Esophagus squamous epithelium (tissue), 5 donors: ENCODE data around the gene LSM4. TPM values are rescaled to one million over a fixed set of nuclear protein-coding genes. Genes with fewer than 3 reads are reported as not detected.
A peak's percentile ranks its signal among the peaks of the same experiment; 100 is the strongest.

Experiments
- DNase-seq: peaks from one replicate; lab custom pipeline; 2025; lab: John Stamatoyannopoulos, UW
- H3K27ac ChIP-seq, 4 donors: fragments of 200-600 bp; sonication (generic); one replicate each; pipeline ENCODE4 v1.5.1; 2016 to 2019; ENCODE audit warnings: mild to moderate bottlenecking in 1 of 4
- H3K27me3 ChIP-seq, 4 donors: fragments of 200-600 bp; sonication (generic); 1 replicate in 3 of 4; 2 replicates in 1 of 4; pipeline versions ENCODE4 v1.5.1 to v1.6.0; 2017 to 2021; ENCODE audit warnings: antibody characterized with exemption in 1 of 4
- H3K36me3 ChIP-seq, 3 donors: fragments of 200-600 bp; sonication (generic); one replicate each; pipeline ENCODE4 v1.5.1; 2016 to 2019
- H3K4me1 ChIP-seq, 3 donors: fragments of 200-600 bp; sonication (generic); one replicate each; pipeline ENCODE4 v1.5.1; 2017 to 2019
- H3K4me3 ChIP-seq, 4 donors: fragments of 200-600 bp; sonication (generic); 1 replicate in 3 of 4; 2 replicates in 1 of 4; pipeline ENCODE4 v1.5.1; 2016 to 2019; ENCODE audit warnings: mild to moderate bottlenecking in 2 of 4, moderate library complexity in 1 of 4
- H3K9me3 ChIP-seq, 3 donors: fragments of 200-600 bp; sonication (generic); one replicate each; pipeline ENCODE4 v1.5.1; 2016 to 2019
- POLR2A ChIP-seq, 4 donors: fragments of 450-650 bp; IDR thresholded peaks; one replicate each; pipeline ENCODE4 v1.6.1; 2017; ENCODE audit warnings: antibody characterized with exemption in 4 of 4, mild to moderate bottlenecking in 4 of 4, moderate library complexity in 3 of 4
- WGBS, 2 donors: methylation state at CpG; one replicate each; pipeline ENCODE4 v1.1.5; 2018; 5-methylcytosine and 5-hydroxymethylcytosine counted together
- intact Hi-C: fragments of 100-400 bp; cut with DNase I; formaldehyde crosslinking; loops from one replicate; pipeline ENCODE4 v1.15.0; 2022
- total RNA-seq, 4 donors: library from RNA; depleted of rRNA; stranded (reverse); fragments of >200 nt; gene quantifications; one replicate each; pipeline ENCODE4 v1.1.0, GENCODE V29; 2016
- TF ChIP-seq, protein P1 (sequence below), 6 experiments: fragments of 450-650 bp in 4 of 6; fragments of 200-600 bp in 2 of 6; sonication (generic) in 2 of 6; IDR thresholded peaks; one replicate each; pipeline ENCODE4 v1.5.1; 2016 to 2019; ENCODE audit warnings: antibody characterized with exemption in 6 of 6, mild to moderate bottlenecking in 4 of 6, moderate library complexity in 4 of 6
- donor health status: DM: yes; HTN: yes; CAD: no.

The LSM4 gene
- total RNA-seq, 4 donors from 2014 or later = 97.3 to 228 (median 137) TPM

DNA sequence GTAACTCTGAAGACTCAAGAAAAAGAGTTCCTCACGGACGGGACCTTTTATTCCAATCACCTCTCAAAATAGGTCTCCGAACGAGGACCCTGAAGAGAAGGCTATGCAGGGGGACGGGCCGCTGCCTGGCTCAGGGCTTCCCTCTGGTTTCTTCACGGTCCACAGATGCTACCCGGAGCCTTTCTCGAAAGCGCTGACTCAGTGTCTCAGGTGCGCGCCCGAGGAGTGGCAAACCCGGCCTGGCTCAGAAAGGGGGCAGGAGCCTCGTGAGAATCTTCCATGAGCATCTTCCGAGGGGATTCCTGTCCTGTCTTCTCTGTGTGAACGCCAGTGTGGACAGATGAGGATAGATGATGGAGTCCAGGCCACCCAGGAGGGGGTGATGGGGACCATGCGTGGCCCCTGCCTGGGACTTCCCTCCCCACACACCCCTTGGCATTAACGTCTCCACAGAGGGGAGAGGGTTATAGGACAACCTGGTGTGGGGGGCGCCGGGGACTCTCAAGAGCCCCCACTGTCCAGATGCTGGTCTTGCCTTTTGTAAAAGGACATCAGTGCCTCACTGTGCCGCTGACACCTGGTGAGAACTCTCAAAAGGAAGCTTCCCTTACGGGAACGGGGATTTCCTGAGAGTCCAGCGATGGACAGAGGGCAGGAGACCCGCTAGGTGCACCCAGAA lies 16.5 kb downstream of the LSM4 start:
- peaks cover 7 to 42% (median 7%) of the 10 kb centered on the region in 3 donors for H3K36me3 ChIP-seq
- 57 to 73% methylated on average over 7 to 26 of the region's 26 CpGs for WGBS, 2 donors
- intact Hi-C loops = no loop called here
- peaks cover 46 to 83% (median 61%) of the 10 kb centered on the region in 3 donors for H3K4me1 ChIP-seq
- peak overlapping the region; percentile 92 to 97 (median 94) for H3K27ac ChIP-seq
- no peak for DNase-seq
- no peaks in the 10 kb centered on the region for H3K27me3 ChIP-seq
- no peak overlapping the region for H3K4me3 ChIP-seq
- no peak for TF ChIP-seq POLR2A (IDR thresholded peaks at IDR 0.05)
- TF ChIP-seq, protein P1, sequence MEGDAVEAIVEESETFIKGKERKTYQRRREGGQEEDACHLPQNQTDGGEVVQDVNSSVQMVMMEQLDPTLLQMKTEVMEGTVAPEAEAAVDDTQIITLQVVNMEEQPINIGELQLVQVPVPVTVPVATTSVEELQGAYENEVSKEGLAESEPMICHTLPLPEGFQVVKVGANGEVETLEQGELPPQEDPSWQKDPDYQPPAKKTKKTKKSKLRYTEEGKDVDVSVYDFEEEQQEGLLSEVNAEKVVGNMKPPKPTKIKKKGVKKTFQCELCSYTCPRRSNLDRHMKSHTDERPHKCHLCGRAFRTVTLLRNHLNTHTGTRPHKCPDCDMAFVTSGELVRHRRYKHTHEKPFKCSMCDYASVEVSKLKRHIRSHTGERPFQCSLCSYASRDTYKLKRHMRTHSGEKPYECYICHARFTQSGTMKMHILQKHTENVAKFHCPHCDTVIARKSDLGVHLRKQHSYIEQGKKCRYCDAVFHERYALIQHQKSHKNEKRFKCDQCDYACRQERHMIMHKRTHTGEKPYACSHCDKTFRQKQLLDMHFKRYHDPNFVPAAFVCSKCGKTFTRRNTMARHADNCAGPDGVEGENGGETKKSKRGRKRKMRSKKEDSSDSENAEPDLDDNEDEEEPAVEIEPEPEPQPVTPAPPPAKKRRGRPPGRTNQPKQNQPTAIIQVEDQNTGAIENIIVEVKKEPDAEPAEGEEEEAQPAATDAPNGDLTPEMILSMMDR (IDR thresholded peaks at IDR 0.05) = no peak
- H3K9me3 ChIP-seq = no peaks in the 10 kb centered on the region

DNA sequence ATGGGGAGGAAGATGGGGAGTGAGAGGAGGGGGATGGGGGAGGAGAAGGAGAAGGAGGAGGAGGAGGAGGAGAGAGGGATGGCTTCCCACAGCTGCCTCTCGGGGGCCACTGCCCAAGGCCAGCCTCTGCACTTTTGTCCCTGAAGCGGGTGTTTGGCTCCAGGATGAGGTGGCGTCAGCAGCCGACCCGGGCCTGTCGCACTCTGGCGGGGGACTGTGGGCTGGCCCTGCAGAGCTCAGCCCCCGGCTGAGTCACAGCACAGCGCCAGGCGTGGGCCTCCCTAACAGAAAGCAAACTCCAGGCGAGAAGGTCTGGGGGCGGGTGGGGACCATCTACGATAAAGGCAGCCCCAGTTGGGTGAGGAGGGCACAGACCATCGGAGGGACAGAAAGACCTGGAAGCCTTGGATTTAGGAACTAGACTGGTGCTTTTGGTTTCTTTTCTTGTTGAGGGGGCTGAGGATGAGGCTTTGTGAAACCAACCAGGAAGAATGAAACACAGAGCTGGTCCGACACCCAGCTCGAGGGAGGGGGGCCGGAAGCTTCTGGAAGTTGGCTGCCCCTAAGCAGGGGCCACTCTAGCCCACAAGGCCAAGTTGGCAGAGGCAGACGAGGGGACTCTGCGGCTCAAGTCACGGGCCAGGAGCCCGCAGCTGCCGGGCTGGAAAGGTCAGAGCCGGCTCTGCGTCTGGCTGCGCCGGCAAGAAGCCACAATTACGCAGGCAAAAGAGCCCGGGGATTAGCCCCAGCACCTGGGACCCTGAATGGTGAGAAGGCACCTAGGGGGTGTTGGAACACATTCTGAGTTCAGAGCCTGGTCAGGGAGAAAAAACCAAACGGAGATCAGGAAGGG lies 18.2 kb downstream of the LSM4 start:
- intact Hi-C loops = no loop called here
- no peak for DNase-seq
- peak in 2 of 4 donors; percentile 67 to 72 for TF ChIP-seq POLR2A (IDR thresholded peaks at IDR 0.05)
- TF ChIP-seq, protein P1 (IDR thresholded peaks at IDR 0.05) = no peak
- H3K27ac ChIP-seq = peak overlapping the region; percentile 92 to 97 (median 94)
- H3K9me3 ChIP-seq = no peaks in the 10 kb centered on the region
- peaks cover 54 to 83% (median 69%) of the 10 kb centered on the region in 3 donors for H3K4me1 ChIP-seq
- peaks cover 7 to 25% (median 7%) of the 10 kb centered on the region in 3 donors for H3K36me3 ChIP-seq
- no peaks in the 10 kb centered on the region for H3K27me3 ChIP-seq
- WGBS, 2 donors = 2 to 8% methylated on average over 17 to 20 of the region's 29 CpGs
- peak overlapping the region; percentile 18 to 64 (median 42) for H3K4me3 ChIP-seq

DNA sequence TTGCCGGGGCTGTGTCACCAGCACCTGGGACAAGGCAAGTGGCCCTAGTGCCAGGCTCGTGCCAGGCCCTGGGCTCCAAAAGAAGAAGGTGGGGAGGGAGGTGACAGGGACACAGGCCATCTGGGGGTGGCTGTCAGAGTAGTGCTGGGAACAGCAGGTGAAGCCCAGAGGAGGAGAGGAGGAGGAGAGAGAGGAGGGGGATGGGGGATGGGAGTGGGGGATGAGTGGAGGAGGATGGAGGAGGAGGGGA lies 18.7 kb downstream of the LSM4 start:
- WGBS, 2 donors = 13% methylated on average over 2 of the region's 2 CpGs; no CpG with 5 or more reads in 1 of the 2 donors
- intact Hi-C loops = no loop called here
- H3K36me3 ChIP-seq = peaks cover 1 to 20% (median 2%) of the 10 kb centered on the region in 3 donors
- H3K9me3 ChIP-seq = no peaks in the 10 kb centered on the region
- no peak for DNase-seq
- no peaks in the 10 kb centered on the region for H3K27me3 ChIP-seq
- peak overlapping the region; percentile 92 to 97 (median 94) for H3K27ac ChIP-seq
- H3K4me3 ChIP-seq = peak overlapping the region; percentile 18 to 64 (median 42)
- peaks cover 54 to 83% (median 69%) of the 10 kb centered on the region in 3 donors for H3K4me1 ChIP-seq
- TF ChIP-seq, protein P1 (IDR thresholded peaks at IDR 0.05) = no peak
- TF ChIP-seq POLR2A (IDR thresholded peaks at IDR 0.05) = no peak

DNA sequence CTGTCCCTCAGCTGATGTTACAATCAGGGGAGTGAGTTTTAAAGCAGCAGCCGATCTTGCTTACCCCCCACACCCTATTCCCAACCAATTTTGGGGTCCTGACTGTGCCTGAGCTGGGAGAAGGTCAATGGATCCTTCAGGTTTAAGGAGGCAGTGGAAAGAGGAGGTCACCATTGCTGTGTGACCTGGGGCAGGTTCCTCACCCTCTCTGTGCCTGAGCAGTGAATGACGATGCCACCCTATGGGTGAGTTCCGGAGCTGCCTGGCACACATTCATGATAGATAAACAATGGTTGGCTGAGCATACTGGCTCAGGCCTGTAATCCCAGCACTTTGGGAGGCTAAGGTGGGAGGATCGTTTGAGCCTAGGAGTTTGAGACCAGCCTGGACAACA lies 21.2 kb downstream of the LSM4 start:
- Histone ChIP-seq H3K36me3 (no peaks in the 10 kb centered on the region), H3K9me3 (no peaks in the 10 kb centered on the region), H3K27ac (peak overlapping the region; percentile 42 to 94 (median 72)), H3K4me3 (no peak overlapping the region), H3K4me1 (peaks cover 43 to 64% (median 52%) of the 10 kb centered on the region in 3 donors), H3K27me3 (no peaks in the 10 kb centered on the region)
- TF ChIP-seq POLR2A (IDR thresholded peaks at IDR 0.05) = no peak
- TF ChIP-seq, protein P1 (IDR thresholded peaks at IDR 0.05) = peak in 1 of 6 experiments; percentile 16
- DNase-seq = no peak
- WGBS, 2 donors = 42 to 82% methylated on average over 2 to 4 of the region's 4 CpGs
- intact Hi-C loops = no loop called here
